Measurements from ENCODE around the gene VPS39.

DNA sequence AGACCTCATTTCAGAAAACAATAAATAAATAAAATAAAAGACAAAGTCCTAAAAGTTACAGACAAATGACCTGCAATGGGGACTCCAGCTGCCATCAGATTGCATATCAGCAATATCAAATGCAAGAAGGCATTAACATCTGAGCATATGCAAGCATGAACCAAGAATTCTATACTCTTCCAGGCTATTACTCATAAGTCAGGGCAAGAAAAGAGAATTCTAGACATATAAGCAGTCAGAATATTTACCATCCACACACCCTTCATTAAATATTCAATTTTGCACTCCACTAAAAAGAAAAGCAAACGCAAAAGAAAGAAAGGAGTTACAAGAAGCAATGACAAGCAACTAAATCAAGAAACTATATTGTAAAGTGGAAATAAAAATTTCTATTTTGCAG is 72.8 kb downstream of the VPS39 start:
- no peak for TF ChIP-seq CTCF (IDR thresholded peaks at IDR 0.05; ENCODE audit: low read depth, low read length, poor library complexity, severe bottlenecking)
- no peak for TF ChIP-seq EZH2phosphoT487 (IDR thresholded peaks at IDR 0.05; ENCODE audit: borderline replicate concordance, low read length)
